Tibial nerve (tissue), 4 donors: ENCODE data around the gene FAM78A.

Experiments
- CTCF ChIP-seq, 5 experiments: fragments of 200-600 bp in 3 of 5; fragments of 450-650 bp in 2 of 5; sonication (generic) in 3 of 5; IDR thresholded peaks; one replicate each; pipeline ENCODE4 v1.5.1; 2016 to 2019; ENCODE audit warnings: antibody characterized with exemption in 5 of 5, mild to moderate bottlenecking in 3 of 5, moderate library complexity in 2 of 5
- EP300 ChIP-seq, 2 donors: sonication (generic); formaldehyde crosslinking; IDR thresholded peaks; one replicate each; pipeline ENCODE4 v1.6.1; 2017; ENCODE audit warnings: antibody characterized with exemption in 2 of 2, mild to moderate bottlenecking in 1 of 2
- POLR2A ChIP-seq, 2 donors: fragments of 450-650 bp; IDR thresholded peaks; one replicate each; pipeline ENCODE4 v1.6.1; 2017; ENCODE audit warnings: antibody characterized with exemption in 2 of 2, mild to moderate bottlenecking in 2 of 2, moderate library complexity in 2 of 2

GRCh38 chr9:131214876-131215275 is 61.4 kb downstream of the FAM78A start:
- TF ChIP-seq CTCF (IDR thresholded peaks at IDR 0.05) (no peak), EP300 (IDR thresholded peaks at IDR 0.05) (no peak), POLR2A (IDR thresholded peaks at IDR 0.05) (no peak)
